H1 (cell line): ENCODE results near the gene ZNF565.

Experiments
- ATF2 ChIP-seq: IDR thresholded peaks from 2 replicates; pipeline ENCODE4 v1.6.1; 2012; ENCODE audit warnings: low read length, inconsistent platforms
- CTCF ChIP-seq, 3 experiments: IDR thresholded peaks; 1 replicate in 2 of 3; 2 replicates in 1 of 3; pipeline versions ENCODE4 v1.5.1 to v1.6.1; 2011; ENCODE audit warnings: low read length in 3 of 3, mild to moderate bottlenecking in 3 of 3, inconsistent platforms in 2 of 3, low read depth in 1 of 3, moderate library complexity in 1 of 3; ENCODE audit not compliant: insufficient read depth in 1 of 3; ENCODE audit errors: control extremely low read depth in 1 of 3
- EP300 ChIP-seq, 2 experiments: IDR thresholded peaks; 1 replicate in 1 of 2; 2 replicates in 1 of 2; pipeline ENCODE4 v1.6.1; 2011 to 2012; ENCODE audit warnings: low read depth in 2 of 2, low read length in 2 of 2, mild to moderate bottlenecking in 2 of 2, borderline replicate concordance in 1 of 2, inconsistent platforms in 1 of 2, moderate library complexity in 1 of 2
- EZH2 ChIP-seq: fragments of 200-600 bp; sonication (generic); IDR thresholded peaks from 2 replicates; pipeline ENCODE4 v1.7.1; 2012; ENCODE audit warnings: low read depth, mild to moderate bottlenecking, moderate library complexity, low read length, inconsistent platforms; ENCODE audit not compliant: severe bottlenecking
- RFX5 ChIP-seq: IDR thresholded peaks from 2 replicates; pipeline ENCODE4 v1.6.1; 2011; ENCODE audit warnings: low read depth, low read length, improper control_type of control experiment, borderline replicate concordance
- SP1 ChIP-seq: IDR thresholded peaks from 2 replicates; pipeline ENCODE4 v1.6.1; 2011; ENCODE audit warnings: low read depth, low read length
- USF2 ChIP-seq: IDR thresholded peaks from 2 replicates; pipeline ENCODE4 v1.6.1; 2011; ENCODE audit warnings: low read length, improper control_type of control experiment

GRCh38 chr19:36141039-36141927, 73.2 kb downstream of the ZNF565 start:
- TF ChIP-seq SP1 (0 out of 2 replicates have a peak, but pooled peaks have one; percentile 65), RFX5 (no peak), EZH2 (no peak), ATF2 (no peak), CTCF (IDR thresholded peaks at IDR 0.05; ENCODE audit: control extremely low read depth in 1 of 3, insufficient read depth in 1 of 3, low read depth in 1 of 3, low read length in 3 of 3) (no peak), EP300 (IDR thresholded peaks at IDR 0.05; ENCODE audit: borderline replicate concordance in 1 of 2, low read depth in 2 of 2, low read length in 2 of 2) (no peak), USF2 (no peak)
